K562 (cell line): ENCODE measurements around the gene ST7. TPM values are rescaled to one million over a fixed set of nuclear protein-coding genes. Genes with fewer than 3 reads are reported as not detected.

Experiments used
- ATAC-seq: fragments of 200-7000 bp; cut with Tn5 transposase; 3 replicates; pipeline ENCODE4 v1.9.1; 2020; ENCODE audit warnings: moderate library complexity
- BruUV-seq: library from RNA; stranded (reverse); fragments of 400-500 nt; replicated peaks from 2 replicates; lab custom pipeline; 2021; lab: Mats Ljungman, UMichigan
- CTCF ChIA-PET: fragments of 300-600 bp; formaldehyde crosslinking; extraction: SDS; loops from one replicate; lab custom pipeline; 2021; ENCODE audit warnings: low intra/inter-chr PET ratio; lab: Yijun Ruan, JAX
- POLR2A ChIA-PET: fragments of 300-600, 350-650 bp; sonication (Branson Sonifier 250); formaldehyde crosslinking; extraction: SDS; loops from one replicate; lab custom pipeline; 2021; ENCODE audit warnings: antibody characterized with exemption, inconsistent platforms; lab: Yijun Ruan, JAX
- DNase-seq, 4 experiments: peaks; one replicate each; pipeline versions ENCODE4 v3.0.0 to v3.0.0-alpha.2; 2011 to 2018; ENCODE audit warnings: low spot score in 3 of 4, mixed read lengths in 3 of 4; ENCODE audit errors: extremely low read depth in 1 of 4
- FAIRE-seq: peaks from 2 replicates; lab custom pipeline; 2011; peaks lifted over from hg19 to GRCh38; lab: Jason Lieb, UNC
- H2AFZ ChIP-seq: 2 replicates; pipeline ENCODE4 v1.6.0; 2011; ENCODE audit warnings: low read depth, low read length, control low read depth, inconsistent platforms
- H3K27ac ChIP-seq: fragments of 200-600 bp; 3 replicates; pipeline ENCODE4 v1.8.0; 2011; ENCODE audit warnings: low read depth, mild to moderate bottlenecking, control low read depth, inconsistent platforms, low read length, moderate library complexity, mixed read lengths; ENCODE audit errors: extremely low read depth
- H3K27me3 ChIP-seq, 2 experiments: fragments of 300-600 bp in 1 of 2; 2 replicates in 1 of 2; 3 replicates in 1 of 2; pipeline versions ENCODE4 v1.6.0 to v1.8.0; 2011; ENCODE audit warnings: inconsistent platforms in 2 of 2, low read length in 2 of 2, mild to moderate bottlenecking in 1 of 2, mixed read lengths in 1 of 2, moderate library complexity in 1 of 2; ENCODE audit not compliant: control insufficient read depth in 2 of 2, insufficient read depth in 2 of 2
- H3K36me3 ChIP-seq: fragments of 300-600 bp; 3 replicates; pipeline ENCODE4 v1.8.0; 2011; ENCODE audit warnings: mild to moderate bottlenecking, low read length, inconsistent platforms; ENCODE audit not compliant: control insufficient read depth, insufficient read depth
- H3K4me1 ChIP-seq, 2 experiments: fragments of 200-600 bp in 1 of 2; replicated peaks in 1 of 2; 2 replicates in 1 of 2; 3 replicates in 1 of 2; pipeline versions ENCODE4 v1.5.1 to v1.8.0; 2011; ENCODE audit warnings: inconsistent platforms in 2 of 2, low read length in 2 of 2, mild to moderate bottlenecking in 1 of 2, mixed read lengths in 1 of 2, moderate library complexity in 1 of 2; ENCODE audit not compliant: control insufficient read depth in 2 of 2, insufficient read depth in 2 of 2
- H3K4me2 ChIP-seq: 2 replicates; pipeline ENCODE4 v1.6.1; 2011; ENCODE audit warnings: low read length, control low read depth, inconsistent platforms, mixed read lengths; ENCODE audit not compliant: insufficient read depth
- H3K4me3 ChIP-seq: fragments of 200-600 bp; sonication (generic), shearing (Covaris generic); 2 replicates; pipeline ENCODE4 v1.5.1; 2016; ENCODE audit warnings: control low read depth, inconsistent platforms
- H3K79me2 ChIP-seq: fragments of 200-600 bp; 3 replicates; pipeline ENCODE4 v1.8.0; 2011; ENCODE audit warnings: low read length, inconsistent platforms; ENCODE audit not compliant: control insufficient read depth, insufficient read depth
- H3K9ac ChIP-seq, 2 experiments: 2 replicates each; pipeline versions ENCODE4 v1.6.0 to v1.6.1; 2011; ENCODE audit warnings: low read depth in 2 of 2, low read length in 2 of 2, control low read depth in 1 of 2, inconsistent platforms in 1 of 2, mild to moderate bottlenecking in 1 of 2, mixed read lengths in 1 of 2; ENCODE audit not compliant: insufficient read depth in 1 of 2
- H3K9me1 ChIP-seq: one replicate; pipeline ENCODE4 v1.6.0; 2011; ENCODE audit warnings: inconsistent platforms, mild to moderate bottlenecking, low read length, moderate library complexity; ENCODE audit not compliant: control insufficient read depth, insufficient read depth
- H3K9me3 ChIP-seq: replicated peaks from 2 replicates; pipeline ENCODE4 v1.5.1; 2011; ENCODE audit warnings: low read depth, low read length, inconsistent platforms; ENCODE audit not compliant: control insufficient read depth, insufficient read depth
- H4K20me1 ChIP-seq: replicated peaks from 2 replicates; pipeline ENCODE4 v1.6.1; 2011; ENCODE audit warnings: low read length, inconsistent platforms, mixed read lengths; ENCODE audit not compliant: control insufficient read depth, insufficient read depth
- ELF4 ChIP-seq: fragments of 450-650 bp; formaldehyde crosslinking; IDR thresholded peaks from 2 replicates; pipeline ENCODE4 v1.4.0; 2022; ENCODE audit warnings: missing genetic modification characterization
- JUND ChIP-seq, 2 experiments: IDR thresholded peaks; 2 replicates in 1 of 2; 3 replicates in 1 of 2; pipeline ENCODE4 v1.6.1; 2011; ENCODE audit warnings: borderline replicate concordance in 2 of 2, low read depth in 2 of 2, low read length in 2 of 2, improper control_type of control experiment in 1 of 2, missing biosample characterization in 1 of 2, missing genetic modification characterization in 1 of 2, missing genetic modification reagents in 1 of 2
- SMAD2 ChIP-seq: fragments of 150-350 bp; IDR thresholded peaks from 2 replicates; pipeline ENCODE4 v1.6.1; 2014; ENCODE audit warnings: low read depth, mild to moderate bottlenecking, low read length
- WHSC1 ChIP-seq: IDR thresholded peaks from one replicate; pipeline ENCODE4 v1.6.1; 2012; ENCODE audit warnings: low read length, control low read depth, inconsistent platforms
- ZZZ3 ChIP-seq: fragments of 450-650 bp; IDR thresholded peaks from 2 replicates; pipeline ENCODE4 v1.6.1; 2016; ENCODE audit warnings: antibody characterized with exemption, mild to moderate bottlenecking, moderate library complexity
- WGBS: fragments of 100-300 bp; shearing (Covaris generic); methylation state at CpG from one replicate; pipeline ENCODE4 v1.1.6; 2016; ENCODE audit warnings: low coverage, mixed read lengths; ENCODE audit not compliant: insufficient coverage; ENCODE audit errors: missing lambda C conversion rate; 5-methylcytosine and 5-hydroxymethylcytosine counted together
- in situ Hi-C: fragments of 300-500 bp; cut with MboI; formaldehyde crosslinking; loops from 4 replicates; pipeline ENCODE4 v1.15.0; 2018; ENCODE audit warnings: inconsistent platforms, mixed read lengths
- intact Hi-C: fragments of 100-400 bp; cut with micrococcal nuclease; formaldehyde crosslinking; loops from 2 replicates; pipeline ENCODE4 v1.14.2; 2022
- polyA plus RNA-seq, 8 experiments: library from polyadenylated mRNA; depleted of rRNA in 4 of 8; stranded (reverse) in 5 of 8; unstranded in 3 of 8; fragments of >200 nt; fragmentation: Nextera tagmentation in 2 of 8; fragmentation: Illumina TruSeq in 1 of 8; extraction: Ambion mirVana in 2 of 8; extraction: Trizol in 1 of 8; gene quantifications; 2 replicates each; pipeline versions ENCODE4 v1.2.1 to v1.2.3, GENCODE V29; 2011 to 2014; ENCODE audit warnings: inconsistent platforms in 1 of 8, missing spikeins in 1 of 8
- total RNA-seq, 7 experiments: library from RNA; depleted of rRNA in 6 of 7; stranded (reverse); fragments of >200 nt in 6 of 7; fragmentation: Illumina TruSeq in 2 of 7; extraction: Trizol in 2 of 7; gene quantifications; 2 replicates each; pipeline versions ENCODE4 v1.2.1 to v1.2.3, GENCODE V29; 2011 to 2021; ENCODE audit warnings: low replicate concordance in 1 of 7
- TF ChIP-seq, protein P1 (sequence below), 2 experiments: fragments of 150-350 bp in 1 of 2; IDR thresholded peaks; 2 replicates each; pipeline ENCODE4 v1.6.1; 2012 to 2016; ENCODE audit warnings: low read depth in 2 of 2, low read length in 2 of 2, mild to moderate bottlenecking in 1 of 2, moderate library complexity in 1 of 2
- TF ChIP-seq, protein P2 (sequence below): fragments of 250-450 bp; sonication (Bioruptor Pico); IDR thresholded peaks from 2 replicates; pipeline ENCODE4 v1.5.0; 2021

ST7 gene
- total and polyA plus RNA-seq, 9 of the 15 experiments (the other 6 are each of a cell fraction or from before 2014, with no cell fraction given), result 23.9 to 56.3 (median 36.9) TPM

DNA sequence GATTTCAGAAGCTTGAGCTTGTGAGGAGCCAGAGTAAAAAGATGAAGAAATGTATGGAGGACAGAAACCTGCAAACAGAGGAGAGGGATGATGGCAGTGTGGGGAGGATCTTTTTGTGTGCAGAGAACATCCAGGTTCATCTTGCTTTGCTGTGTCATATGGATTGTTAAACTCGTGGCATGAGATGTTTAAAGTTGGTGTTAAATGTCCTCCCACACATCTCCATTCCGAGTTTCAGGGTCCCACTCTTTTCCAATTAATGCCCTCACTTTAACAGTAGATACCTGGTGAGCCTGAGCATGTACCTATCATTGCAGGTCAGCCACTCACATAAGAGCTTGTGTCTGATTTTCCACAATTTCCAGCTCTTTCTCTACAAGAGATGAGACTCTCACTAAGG, 147.7 kb downstream of the ST7 start (continued):
- TF ChIP-seq, protein P1, sequence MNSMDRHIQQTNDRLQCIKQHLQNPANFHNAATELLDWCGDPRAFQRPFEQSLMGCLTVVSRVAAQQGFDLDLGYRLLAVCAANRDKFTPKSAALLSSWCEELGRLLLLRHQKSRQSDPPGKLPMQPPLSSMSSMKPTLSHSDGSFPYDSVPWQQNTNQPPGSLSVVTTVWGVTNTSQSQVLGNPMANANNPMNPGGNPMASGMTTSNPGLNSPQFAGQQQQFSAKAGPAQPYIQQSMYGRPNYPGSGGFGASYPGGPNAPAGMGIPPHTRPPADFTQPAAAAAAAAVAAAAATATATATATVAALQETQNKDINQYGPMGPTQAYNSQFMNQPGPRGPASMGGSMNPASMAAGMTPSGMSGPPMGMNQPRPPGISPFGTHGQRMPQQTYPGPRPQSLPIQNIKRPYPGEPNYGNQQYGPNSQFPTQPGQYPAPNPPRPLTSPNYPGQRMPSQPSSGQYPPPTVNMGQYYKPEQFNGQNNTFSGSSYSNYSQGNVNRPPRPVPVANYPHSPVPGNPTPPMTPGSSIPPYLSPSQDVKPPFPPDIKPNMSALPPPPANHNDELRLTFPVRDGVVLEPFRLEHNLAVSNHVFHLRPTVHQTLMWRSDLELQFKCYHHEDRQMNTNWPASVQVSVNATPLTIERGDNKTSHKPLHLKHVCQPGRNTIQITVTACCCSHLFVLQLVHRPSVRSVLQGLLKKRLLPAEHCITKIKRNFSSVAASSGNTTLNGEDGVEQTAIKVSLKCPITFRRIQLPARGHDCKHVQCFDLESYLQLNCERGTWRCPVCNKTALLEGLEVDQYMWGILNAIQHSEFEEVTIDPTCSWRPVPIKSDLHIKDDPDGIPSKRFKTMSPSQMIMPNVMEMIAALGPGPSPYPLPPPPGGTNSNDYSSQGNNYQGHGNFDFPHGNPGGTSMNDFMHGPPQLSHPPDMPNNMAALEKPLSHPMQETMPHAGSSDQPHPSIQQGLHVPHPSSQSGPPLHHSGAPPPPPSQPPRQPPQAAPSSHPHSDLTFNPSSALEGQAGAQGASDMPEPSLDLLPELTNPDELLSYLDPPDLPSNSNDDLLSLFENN (IDR thresholded peaks at IDR 0.05; ENCODE audit: low read depth in 2 of 2, low read length in 2 of 2), result no peak

DNA sequence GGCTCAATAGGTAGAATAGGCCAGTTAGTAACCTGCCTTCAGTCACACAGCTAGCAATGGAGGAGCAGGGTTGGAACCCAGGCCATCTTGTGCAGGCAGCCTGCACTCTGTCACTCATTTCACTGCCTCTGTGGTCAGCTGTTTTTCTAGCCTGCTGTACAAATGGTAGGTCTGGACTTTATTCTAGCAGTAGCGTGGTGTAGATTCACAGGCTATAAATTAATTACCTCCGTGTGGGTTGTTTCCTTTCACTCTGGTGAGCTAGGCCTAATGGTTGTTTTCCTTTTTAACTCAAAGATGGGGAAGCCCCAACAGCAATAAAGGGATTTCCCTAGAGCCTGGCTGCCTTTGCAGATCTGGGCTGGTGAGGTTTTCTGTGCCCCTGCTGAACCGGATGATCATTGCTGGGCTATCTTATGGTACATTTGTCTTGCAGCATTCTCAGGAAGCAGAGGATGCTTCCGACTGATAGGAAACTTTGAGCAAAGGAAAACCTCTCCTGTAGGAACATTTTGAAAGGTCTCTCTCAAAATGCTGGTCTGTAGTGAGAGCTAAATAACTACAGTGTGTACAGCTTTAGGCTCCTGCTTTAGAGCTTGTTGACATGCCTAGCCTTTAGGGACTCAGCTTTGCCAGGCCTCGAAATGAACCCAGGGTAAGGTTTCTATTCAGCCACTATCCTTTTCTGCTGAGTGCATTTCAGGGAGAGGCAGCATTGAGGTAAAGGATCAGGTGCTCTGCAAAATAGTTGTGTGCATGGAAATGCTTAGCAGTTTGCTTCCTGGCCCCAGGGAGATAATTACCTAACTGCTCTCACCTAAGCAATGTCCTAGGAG, 157.4 kb downstream of the ST7 start:
- no peak overlapping the region for H2AFZ ChIP-seq
- in situ Hi-C loops, result loop anchor here (10.0 kb wide), 1 partner anchor 106 kb away; no protein-coding TSS in a partner anchor
- TF ChIP-seq ELF4 (no peak), ZZZ3 (no peak), SMAD2 (no peak), JUND (IDR thresholded peaks at IDR 0.05; ENCODE audit: borderline replicate concordance, low read depth, low read length) (no peak), JUND (tag; IDR thresholded peaks at IDR 0.05; ENCODE audit: borderline replicate concordance, low read depth, low read length) (no peak), WHSC1 (no peak)
- TF ChIP-seq, protein P2, sequence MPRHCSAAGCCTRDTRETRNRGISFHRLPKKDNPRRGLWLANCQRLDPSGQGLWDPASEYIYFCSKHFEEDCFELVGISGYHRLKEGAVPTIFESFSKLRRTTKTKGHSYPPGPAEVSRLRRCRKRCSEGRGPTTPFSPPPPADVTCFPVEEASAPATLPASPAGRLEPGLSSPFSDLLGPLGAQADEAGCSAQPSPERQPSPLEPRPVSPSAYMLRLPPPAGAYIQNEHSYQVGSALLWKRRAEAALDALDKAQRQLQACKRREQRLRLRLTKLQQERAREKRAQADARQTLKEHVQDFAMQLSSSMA (CRISPR knock-in tag), result no peak
- H3K9ac ChIP-seq, result no peak overlapping the region
- ChIA-PET CTCF (interaction anchor here (1.0 kb wide), 1 partner anchor 9 kb away, joined by 3 read pairs; no protein-coding TSS in a partner anchor), POLR2A (interaction anchor here (0.9 kb wide), 1 partner anchor 11 kb away, joined by 3 read pairs; no protein-coding TSS in a partner anchor)
- no peaks in the 10 kb centered on the region; the same call in 2 of the 3 replicates for H3K79me2 ChIP-seq
- H3K4me1 ChIP-seq, result peaks cover 0 to 4% of the 10 kb centered on the region in 2 experiments; a peak in 2 of 5 replicates
- no peak overlapping the region for H3K4me3 ChIP-seq
- DNase-seq, result no peak
- peaks cover 11% of the 10 kb centered on the region; the same call in 2 of the 3 replicates for H3K36me3 ChIP-seq
- no peak for FAIRE-seq
- no peak; the same call in 2 of the 3 replicates for ATAC-seq
- H4K20me1 ChIP-seq, result 0 out of 2 replicates have a peak, but pooled peaks cover 5% of the 10 kb centered on the region
- no peaks in the 10 kb centered on the region for H3K27me3 ChIP-seq
- no TSS peak for BruUV-seq
- H3K27ac ChIP-seq, result no peak overlapping the region
- H3K9me3 ChIP-seq, result no peaks in the 10 kb centered on the region
- no peak overlapping the region for H3K4me2 ChIP-seq
- H3K9me1 ChIP-seq, result no peaks in the 10 kb centered on the region
- intact Hi-C loops, result no loop called here
- WGBS, result 72% methylated on average over 5 of the region's 5 CpGs
